Activated CD4-positive, CD25-positive, alpha-beta regulatory T cell treated with anti-CD3 and anti-CD28 coated beads, Interleukin-2, amount 50 U/mL, for 16 hours (primary cell): ENCODE data around the gene NTN5.
"Not testable (repeated sequence)": the region's sequence is repeated elsewhere in the genome, so short reads cannot be mapped to it uniquely, and the experiment has no call there.

Experiments
- DNase-seq: peaks from one replicate; pipeline ENCODE4 v3.0.0-alpha.2; 2020; ENCODE audit warnings: low read depth, low spot score

Gene NTN5

GRCh38 chr19:48696353-48697010, 23.7 kb upstream of the NTN5 start:
- no peak for DNase-seq

GRCh38 chr19:48695743-48696352, 23.0 kb upstream of the NTN5 start, which contains the start of gene FUT2:
FUT2 (plus strand) TSS chr19:48695971; CDS start chr19:48702957, 6,986 bp downstream.
- DNase-seq = no peak

- DNase-seq = not testable (repeated sequence)
Observed at GRCh38 chr19:48693629-48694028, 20.8 kb upstream of the NTN5 start.

GRCh38 chr19:48689449-48689848, 16.6 kb upstream of the NTN5 start:
- DNase-seq = no peak

- DNase-seq = no peak
Observed at GRCh38 chr19:48687776-48688175, 15.0 kb upstream of the NTN5 start.

GRCh38 chr19:48686637-48687036, 13.8 kb upstream of the NTN5 start:
- DNase-seq = not testable (repeated sequence)

GRCh38 chr19:48686088-48686487, 13.3 kb upstream of the NTN5 start:
- no peak for DNase-seq

GRCh38 chr19:48685583-48685982, 12.8 kb upstream of the NTN5 start:
- DNase-seq = no peak

- DNase-seq = no peak
Observed at GRCh38 chr19:48683349-48683748, 10.5 kb upstream of the NTN5 start.

- DNase-seq = no peak
Observed at GRCh38 chr19:48681127-48681470, 8.3 kb upstream of the NTN5 start.

- DNase-seq = no peak
Observed at GRCh38 chr19:48680436-48681126, 7.8 kb upstream of the NTN5 start.

- not testable (repeated sequence) for DNase-seq
Observed at GRCh38 chr19:48680006-48680405, 7.2 kb upstream of the NTN5 start.

- no peak for DNase-seq
Observed at GRCh38 chr19:48678201-48678600, 5.4 kb upstream of the NTN5 start.

- DNase-seq = no peak
Observed at GRCh38 chr19:48676887-48677286, 4.1 kb upstream of the NTN5 start.

GRCh38 chr19:48676487-48676886, 3.7 kb upstream of the NTN5 start:
- no peak for DNase-seq

- DNase-seq = peak; percentile 44
Observed at GRCh38 chr19:48674921-48675824, 2.4 kb upstream of the NTN5 start.

GRCh38 chr19:48674216-48674809, 1.5 kb upstream of the NTN5 start:
- no peak for DNase-seq

- no peak for DNase-seq
Observed at GRCh38 chr19:48673436-48674100, 751 bp upstream of the NTN5 start.

- no peak for DNase-seq
Observed at GRCh38 chr19:48671446-48671995, 1.3 kb downstream of the NTN5 start.

GRCh38 chr19:48670699-48671445, 1.9 kb downstream of the NTN5 start:
- no peak for DNase-seq
